ENCODE data around the gene DES.
"Not testable (repeated sequence)": the region's sequence is repeated elsewhere in the genome, so short reads cannot be mapped to it uniquely, and the experiment has no call there.

Gene DES

GRCh38 chr2:219418155-219419011 lies at the start of gene DES:
DES (plus strand) TSS chr2:219418377; CDS start chr2:219418463, 86 bp downstream.
- DNase-seq: no peak

- DNase-seq: no peak
Observed at GRCh38 chr2:219368690-219369191, 49.4 kb upstream of the DES start.

GRCh38 chr2:219369447-219369861 lies 48.7 kb upstream of the DES start:
- DNase-seq: no peak

- no peak for DNase-seq
Observed at GRCh38 chr2:219378163-219378851, 39.9 kb upstream of the DES start.

- DNase-seq: no peak
Observed at GRCh38 chr2:219380926-219381325, 37.3 kb upstream of the DES start.

GRCh38 chr2:219381448-219381847 lies 36.7 kb upstream of the DES start:
- DNase-seq: no peak

- DNase-seq: no peak
Observed at GRCh38 chr2:219384083-219384713, 34.0 kb upstream of the DES start.

GRCh38 chr2:219384859-219385258 lies 33.3 kb upstream of the DES start:
- no peak for DNase-seq

GRCh38 chr2:219385958-219386520 lies 32.1 kb upstream of the DES start:
- no peak for DNase-seq

- DNase-seq: no peak
Observed at GRCh38 chr2:219386532-219387280, 31.5 kb upstream of the DES start.

GRCh38 chr2:219387306-219388120 lies 30.7 kb upstream of the DES start, which contains the start of gene DNPEP:
DNPEP (minus strand) TSS chr2:219387912; CDS start chr2:219387794, 118 bp downstream.
- DNase-seq: peak; percentile 95

GRCh38 chr2:219388121-219388906 lies 29.9 kb upstream of the DES start:
- DNase-seq: peak; percentile 95

- no peak for DNase-seq
Observed at GRCh38 chr2:219388907-219389156, 29.3 kb upstream of the DES start.

- DNase-seq: no peak
Observed at GRCh38 chr2:219392754-219393153, 25.4 kb upstream of the DES start.

GRCh38 chr2:219395056-219395455 lies 23.1 kb upstream of the DES start:
- DNase-seq: not testable (repeated sequence)

GRCh38 chr2:219395609-219396008 lies 22.6 kb upstream of the DES start:
- no peak for DNase-seq

- DNase-seq: no peak
Observed at GRCh38 chr2:219396863-219397457, 21.2 kb upstream of the DES start.

- no peak for DNase-seq
Observed at GRCh38 chr2:219398721-219399363, 19.3 kb upstream of the DES start.

- no peak for DNase-seq
Observed at GRCh38 chr2:219399716-219400478, 18.3 kb upstream of the DES start.
